Bone marrow (tissue), 2 donors: ENCODE data around the gene ZNF571.

Experiments used
- DNase-seq, 2 donors: peaks; one replicate each; lab custom pipeline; 2025; lab: John Stamatoyannopoulos, UW

ZNF571 gene

DNA sequence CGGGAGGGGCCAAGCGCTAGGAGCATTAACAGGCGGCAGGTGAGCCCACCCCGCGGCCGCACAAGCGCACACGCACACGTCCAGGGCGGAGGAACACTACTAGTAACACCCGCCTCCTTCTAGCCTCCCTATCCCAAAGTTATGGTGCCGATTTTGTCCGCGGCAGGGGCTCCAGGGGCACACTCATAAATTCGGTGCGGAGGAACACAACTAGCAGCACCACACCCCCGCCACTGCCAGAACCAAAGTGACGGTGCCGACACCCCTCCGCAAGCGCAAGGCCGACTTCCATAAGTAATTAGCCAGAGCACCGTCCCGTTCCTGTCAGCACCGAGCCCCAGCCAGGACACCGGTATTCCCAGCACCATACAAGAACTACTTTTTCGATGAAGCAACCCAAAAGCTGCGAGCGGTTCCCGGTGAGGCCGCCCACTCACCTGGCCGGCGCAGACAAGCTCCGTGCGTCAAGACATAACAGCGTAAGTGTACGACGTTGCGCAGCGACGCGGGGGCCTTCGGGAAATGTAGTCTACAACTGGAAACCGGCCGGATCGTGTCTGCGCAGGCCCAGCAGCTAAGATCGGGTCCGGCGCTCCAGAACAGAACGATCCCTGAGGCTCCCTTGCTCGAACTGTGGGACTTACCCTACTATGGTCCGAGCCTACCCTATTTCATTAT lies at the start of gene ZNF571, which contains the start of gene ZNF540:
Gene ZNF571, minus strand, starts transcription at position 489 of the 678 bp plus-strand sequence. CDS start 8,116 bp downstream, outside the sequence.
Gene ZNF540, plus strand, starts transcription at position 573 of the 678 bp plus-strand sequence. CDS start 3,572 bp downstream, outside the sequence.
- DNase-seq: peak; percentile 53 to 67

DNA sequence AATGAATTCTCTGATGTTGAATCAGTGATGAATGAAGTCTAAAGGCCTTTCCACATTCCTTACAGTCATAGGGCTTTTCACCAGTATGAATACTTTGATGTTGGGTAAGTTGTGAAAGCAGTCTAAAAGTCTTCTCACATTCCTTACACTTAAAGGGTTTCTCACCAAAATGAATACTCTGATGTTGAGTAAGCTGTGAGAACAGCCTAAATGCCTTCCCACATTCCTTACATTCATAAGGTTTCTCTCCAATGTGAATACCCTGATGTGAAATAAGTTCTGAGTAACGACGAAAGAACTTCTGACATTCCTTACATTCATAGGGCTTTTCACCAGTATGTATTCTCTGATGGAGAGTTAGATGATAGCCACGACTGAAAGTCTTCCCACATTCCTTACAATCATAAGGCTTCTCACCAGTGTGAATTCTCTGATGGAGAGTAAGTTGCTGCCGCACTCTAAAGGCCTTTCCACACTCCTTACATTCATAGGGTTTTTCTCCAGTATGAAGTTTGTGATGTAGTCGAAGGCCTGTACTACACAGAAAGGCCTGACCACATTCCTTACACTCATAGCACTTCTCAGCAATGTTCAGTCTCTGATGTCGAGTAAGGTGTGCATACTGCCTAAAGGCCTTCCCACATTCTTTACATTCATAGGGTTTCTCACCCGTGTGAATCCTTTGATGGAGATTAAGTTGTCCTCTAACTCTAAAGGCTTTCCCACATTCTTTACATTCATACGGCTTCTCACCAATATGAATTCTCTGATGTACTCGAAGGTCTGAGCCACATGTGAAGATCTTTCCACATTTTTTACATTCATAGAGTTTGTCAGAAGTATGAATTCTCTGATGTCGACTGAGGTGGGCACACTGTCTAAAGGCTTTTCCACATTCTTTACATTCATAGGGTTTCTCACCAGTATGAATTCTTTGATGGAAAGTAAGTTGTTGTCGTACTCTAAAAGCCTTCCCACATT lies 40.8 kb upstream of the ZNF571 start:
- no peak for DNase-seq

DNA sequence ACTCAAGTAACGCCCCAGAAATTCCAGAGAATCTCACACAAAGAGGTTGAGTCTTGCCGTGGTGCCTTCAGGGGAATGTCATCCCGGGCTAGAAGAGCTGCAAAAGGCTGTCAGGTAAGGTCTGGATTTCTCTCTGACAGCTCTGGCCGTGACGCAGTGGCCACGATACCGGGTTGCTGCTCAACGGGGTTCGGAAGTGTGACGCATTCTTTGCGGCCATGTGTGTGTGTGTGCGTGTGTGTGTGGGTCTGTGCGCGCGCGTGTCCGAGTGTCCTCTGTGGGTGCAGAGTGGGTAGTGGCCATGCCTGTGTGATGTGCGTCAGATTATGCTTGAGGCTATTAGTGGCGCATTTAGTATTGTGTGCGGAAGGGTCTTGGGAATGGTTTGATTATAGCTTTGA lies 390 bp upstream of the ZNF571 start:
- peak in 1 of 2 donors; percentile 28 for DNase-seq

DNA sequence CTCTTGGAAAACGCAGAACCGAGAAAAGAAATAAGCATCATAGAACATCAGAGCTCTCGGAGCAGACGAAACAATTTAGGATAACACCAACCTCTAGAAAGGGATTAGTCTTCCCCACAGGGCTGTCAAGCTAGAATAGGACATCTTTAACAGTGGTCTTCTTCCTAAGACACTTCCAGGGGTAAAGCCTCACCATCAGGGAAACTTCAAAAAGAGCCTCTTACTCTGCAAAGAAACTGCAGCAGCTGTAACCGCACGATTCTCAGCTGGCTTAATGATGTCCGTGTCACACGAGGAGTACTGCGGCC lies 642 bp downstream of the ZNF571 start:
- no peak for DNase-seq

DNA sequence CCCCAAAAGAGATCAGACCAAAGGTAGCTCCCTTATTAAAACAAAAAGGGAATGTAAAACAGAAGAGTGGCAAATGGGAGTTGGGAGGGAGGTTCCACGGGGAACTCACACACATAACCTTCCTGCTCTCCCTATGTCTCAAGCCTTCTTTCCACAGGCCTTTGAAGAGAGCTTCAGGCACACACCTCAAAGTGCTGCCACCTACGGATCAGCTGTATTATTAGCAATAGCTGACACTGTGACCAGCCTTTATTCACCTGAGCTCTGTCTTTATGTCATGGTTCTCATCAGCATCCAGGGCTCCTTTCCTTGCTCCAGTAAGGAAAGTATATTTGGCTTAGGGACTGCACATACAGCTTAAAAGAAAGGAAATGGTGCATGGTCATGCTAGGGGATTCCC lies 11.3 kb downstream of the ZNF571 start:
- DNase-seq: no peak

DNA sequence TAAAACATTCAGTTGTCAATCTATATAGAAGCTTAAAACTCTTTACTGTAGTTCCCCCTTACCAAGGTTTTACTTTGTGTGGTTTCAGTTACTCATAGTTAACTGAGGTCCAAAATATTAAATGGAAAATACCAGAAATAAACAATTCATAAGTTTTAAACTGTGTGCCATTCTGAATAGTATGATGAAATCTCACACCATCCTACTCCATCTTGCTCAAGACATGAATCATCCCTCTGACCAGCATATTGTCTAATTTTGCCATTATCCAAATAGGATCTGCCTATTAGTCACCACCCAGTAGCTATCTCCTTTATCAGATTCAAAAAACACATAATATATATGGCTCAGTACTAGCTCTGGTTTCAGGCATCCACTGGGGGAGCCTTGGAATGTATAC lies 22.4 kb downstream of the ZNF571 start:
- no peak for DNase-seq

DNA sequence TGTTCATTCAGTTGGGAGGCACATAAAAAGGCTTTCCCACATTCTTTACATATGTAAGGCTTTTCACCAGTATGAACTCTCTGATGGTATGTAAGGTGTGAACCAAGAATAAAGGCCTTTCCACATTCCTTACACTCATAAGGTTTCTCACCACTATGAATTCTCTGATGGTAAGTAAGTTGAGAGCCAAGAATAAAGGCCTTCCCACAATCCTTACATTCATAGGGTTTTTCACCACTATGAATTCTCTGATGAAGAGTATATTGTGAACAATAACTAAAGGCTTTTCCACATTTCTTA lies 29.3 kb downstream of the ZNF571 start:
- no peak for DNase-seq

DNA sequence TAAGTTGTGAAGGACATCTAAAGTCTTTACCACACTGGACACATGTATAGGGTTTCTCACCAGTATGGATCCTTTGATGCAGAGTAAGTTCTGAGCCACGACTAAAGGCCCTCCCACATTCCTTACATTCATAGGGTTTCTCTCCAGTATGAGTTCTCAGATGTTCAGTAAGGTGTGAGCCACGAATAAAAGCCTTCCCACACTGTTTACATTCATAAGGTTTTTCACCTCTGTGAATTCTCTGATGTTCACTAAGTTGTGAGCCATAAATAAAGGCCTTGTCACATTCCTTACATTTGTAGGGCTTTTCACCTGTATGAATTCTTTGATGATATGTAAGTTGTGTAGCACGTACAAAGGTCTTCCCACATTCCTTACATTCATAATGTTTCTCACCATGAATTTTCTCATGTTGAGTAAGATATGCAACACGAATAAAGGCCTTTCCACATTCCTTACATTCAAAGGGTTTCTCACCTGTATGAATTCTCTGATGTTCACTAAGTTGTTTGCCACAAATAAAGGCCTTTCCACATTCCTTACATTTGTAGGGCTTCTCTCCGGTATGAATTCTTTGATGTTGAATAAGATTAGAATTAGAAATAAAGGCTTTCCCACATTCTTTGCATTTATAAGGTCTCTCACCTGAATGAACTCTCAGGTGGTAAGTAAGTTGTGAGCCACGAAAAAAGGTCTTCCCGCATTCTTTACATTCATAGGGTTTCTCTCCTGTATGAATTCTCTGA lies 29.8 kb downstream of the ZNF571 start:
- DNase-seq: no peak

DNA sequence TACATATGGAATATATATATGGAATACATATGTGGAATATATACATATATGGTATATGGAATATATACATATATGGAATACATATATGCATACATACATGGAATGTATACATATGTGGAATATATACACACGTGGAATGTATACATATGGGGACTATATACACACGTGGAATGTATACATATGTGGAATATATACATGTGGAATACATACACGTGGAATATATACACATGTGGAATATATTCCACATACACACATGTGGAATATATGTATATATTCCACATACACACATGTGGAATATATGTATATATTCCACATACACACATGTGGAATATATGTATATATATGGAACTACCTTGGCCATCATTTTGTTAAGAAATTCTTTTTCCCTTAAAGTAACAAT lies 31.1 kb downstream of the ZNF571 start:
- no peak for DNase-seq

DNA sequence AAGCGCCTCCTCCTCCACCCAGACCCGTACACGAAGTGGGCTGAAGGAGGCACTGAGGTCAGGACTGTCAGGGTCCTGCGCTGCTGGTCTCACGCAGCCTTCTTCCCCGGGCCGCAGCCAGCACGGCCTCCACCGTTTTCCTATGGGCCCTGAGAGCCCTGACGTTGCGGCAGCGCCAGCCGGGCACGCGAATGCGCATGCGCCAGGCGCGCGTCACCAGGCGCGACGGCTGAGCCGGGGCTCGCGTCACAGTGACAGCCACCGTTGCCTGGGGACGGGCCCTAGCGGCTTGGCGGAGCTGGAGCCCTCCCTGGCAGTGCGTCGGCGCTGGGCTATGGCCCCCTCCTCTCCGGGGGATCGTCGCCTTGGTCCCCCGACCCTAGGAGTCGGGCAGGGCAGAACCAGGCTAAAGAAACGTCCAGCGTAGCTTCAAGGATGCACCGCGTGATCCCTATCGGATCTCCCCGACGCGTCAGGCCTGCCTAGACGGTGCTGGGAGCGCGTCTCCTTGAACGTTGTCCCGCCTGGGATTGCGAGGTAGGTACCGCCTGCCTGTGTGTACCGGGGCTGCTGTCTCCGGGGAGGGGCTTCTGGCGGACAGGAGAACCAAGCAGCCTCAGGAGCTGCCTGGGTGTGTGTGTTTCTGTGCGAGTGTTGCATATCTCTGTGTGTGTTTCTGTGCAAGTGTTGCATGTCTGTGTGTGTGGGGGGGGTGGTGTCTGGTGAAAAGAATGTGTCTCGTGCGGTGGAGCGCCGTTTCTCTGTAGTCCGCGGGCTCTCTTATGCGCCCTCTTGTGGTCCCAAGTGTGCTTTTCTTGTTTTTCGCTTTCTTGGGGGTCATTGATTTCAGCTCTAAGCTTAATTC lies 43.2 kb downstream of the ZNF571 start:
- peak in 1 of 2 donors; percentile 14 for DNase-seq

DNA sequence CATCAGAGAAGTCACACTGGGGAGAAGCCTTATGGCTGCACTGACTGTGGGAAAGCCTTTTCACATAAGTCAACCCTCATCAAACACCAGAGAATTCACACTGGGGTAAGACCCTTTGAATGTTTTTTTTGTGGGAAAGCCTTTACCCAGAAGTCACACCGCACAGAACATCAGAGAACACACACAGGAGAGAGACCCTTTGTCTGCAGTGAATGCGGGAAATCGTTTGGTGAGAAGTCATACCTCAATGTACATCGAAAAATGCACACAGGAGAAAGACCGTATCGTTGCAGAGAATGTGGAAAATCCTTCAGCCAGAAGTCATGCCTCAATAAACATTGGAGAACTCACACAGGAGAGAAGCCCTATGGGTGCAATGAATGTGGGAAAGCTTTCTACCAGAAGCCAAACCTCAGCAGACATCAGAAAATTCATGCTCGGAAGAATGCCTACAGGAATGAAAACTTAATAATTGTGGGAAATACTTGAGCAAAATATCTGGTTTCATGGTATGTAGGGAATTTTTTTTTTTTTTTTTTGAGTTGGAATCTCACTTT lies 57.1 kb downstream of the ZNF571 start:
- DNase-seq: no peak

DNA sequence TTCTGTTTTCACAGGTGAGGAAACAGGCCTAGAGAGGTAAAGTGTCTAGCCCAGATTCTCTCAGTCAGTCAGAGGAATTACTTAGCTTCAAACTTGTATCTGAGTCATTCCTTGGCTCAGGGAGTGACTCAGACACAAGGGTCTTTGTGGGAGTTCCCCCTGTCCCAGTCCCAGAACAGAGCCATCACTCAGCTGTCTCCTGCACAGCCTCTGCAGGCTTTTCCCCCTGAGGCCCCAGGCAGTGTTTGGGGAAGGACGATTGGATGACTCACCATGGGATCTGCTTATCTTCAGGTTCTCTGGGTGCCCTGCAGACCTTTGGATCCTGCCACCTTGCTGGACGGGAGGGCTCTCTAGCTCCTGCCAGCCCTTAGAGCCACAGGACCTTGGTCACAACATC lies 74.7 kb downstream of the ZNF571 start:
- no peak for DNase-seq
